ENCODE results near the gene SKAP1.

GRCh38 chr17:48314716-48315115, 115.3 kb downstream of the SKAP1 start:
- TF ChIP-seq POLR2A (IDR thresholded peaks at IDR 0.05; ENCODE audit: low read depth, low read length) (no peak), POLR2AphosphoS5 (IDR thresholded peaks at IDR 0.05; ENCODE audit: low read depth, low read length) (no peak), TAF1 (IDR thresholded peaks at IDR 0.05; ENCODE audit: borderline replicate concordance, low read depth, low read length) (no peak)

Measured in GM12892 (cell line).